HepG2 (cell line): ENCODE measurements around the gene EIF3B. TPM values are rescaled to one million over a fixed set of nuclear protein-coding genes. Genes with fewer than 3 reads are reported as not detected.

Source experiments
- ELF3 ChIP-seq: IDR thresholded peaks from 2 replicates; pipeline ENCODE4 v1.6.1; 2016; ENCODE audit warnings: missing genetic modification reagents, missing compliant biosample characterization
- FOXP1 ChIP-seq, 2 experiments: fragments of 450-650 bp in 1 of 2; IDR thresholded peaks; 2 replicates each; pipeline ENCODE4 v1.6.1; 2017 to 2018; ENCODE audit warnings: antibody characterized with exemption in 1 of 2
- GTF2F1 ChIP-seq: fragments of 150-350 bp; IDR thresholded peaks from 2 replicates; pipeline ENCODE4 v1.6.1; 2014; ENCODE audit warnings: low read length
- IRF9 ChIP-seq: sonication (generic); formaldehyde crosslinking; IDR thresholded peaks from 2 replicates; pipeline ENCODE4 v1.8.0; 2022; ENCODE audit warnings: missing genetic modification reagents, mild to moderate bottlenecking, borderline replicate concordance
- PCBP1 ChIP-seq: fragments of 200-400 bp; formaldehyde crosslinking; IDR thresholded peaks from 2 replicates; pipeline ENCODE4 v1.6.1; 2017; ENCODE audit warnings: mild to moderate bottlenecking, low read depth, low read length, borderline replicate concordance
- RFX1 ChIP-seq: fragments of 450-650 bp; IDR thresholded peaks from 2 replicates; pipeline ENCODE4 v1.6.1; 2017
- SMYD3 ChIP-seq: sonication (generic); formaldehyde crosslinking; IDR thresholded peaks from 2 replicates; pipeline ENCODE4 v1.8.1; 2023; ENCODE audit warnings: mild to moderate bottlenecking, missing genetic modification reagents
- STAT5B ChIP-seq: sonication (generic); formaldehyde crosslinking; IDR thresholded peaks from 2 replicates; pipeline ENCODE4 v1.4.0; 2020; ENCODE audit warnings: missing genetic modification reagents
- ZNF121 ChIP-seq: sonication (generic); formaldehyde crosslinking; IDR thresholded peaks from 2 replicates; pipeline ENCODE4 v1.5.0; 2020; ENCODE audit warnings: mild to moderate bottlenecking, missing genetic modification reagents
- ZNF644 ChIP-seq: IDR thresholded peaks from 2 replicates; pipeline ENCODE4 v1.6.1; 2016; ENCODE audit warnings: low read depth
- ZNF746 ChIP-seq: sonication (generic); formaldehyde crosslinking; IDR thresholded peaks from 2 replicates; pipeline ENCODE4 v1.8.0; 2022; ENCODE audit warnings: mild to moderate bottlenecking, missing genetic modification reagents
- ZNF883 ChIP-seq: sonication (generic); formaldehyde crosslinking; IDR thresholded peaks from 2 replicates; pipeline ENCODE4 v1.5.1; 2020; ENCODE audit warnings: mild to moderate bottlenecking, missing genetic modification reagents; ENCODE audit errors: not compliant biosample characterization
- polyA plus RNA-seq, 8 experiments: library from polyadenylated mRNA; depleted of rRNA in 3 of 8; stranded (reverse) in 7 of 8; unstranded in 1 of 8; fragments of >200 nt; fragmentation: Illumina TruSeq in 4 of 8; extraction: Trizol in 4 of 8; gene quantifications; 2 replicates each; pipeline versions ENCODE4 v1.2.1 to v1.2.3, GENCODE V29; 2011 to 2016; ENCODE audit warnings: low read depth in 4 of 8, missing spikeins in 1 of 8, mixed read lengths in 1 of 8; ENCODE audit not compliant: insufficient read depth in 1 of 8
- total RNA-seq, 5 experiments: library from RNA; depleted of rRNA; stranded (reverse); fragments of >200 nt; fragmentation: Illumina TruSeq; extraction: Trizol; gene quantifications; 2 replicates each; pipeline ENCODE4 v1.2.3, GENCODE V29; 2016; ENCODE audit warnings: low read depth in 1 of 5
- TF ChIP-seq, protein P1 (sequence below): sonication (generic); formaldehyde crosslinking; IDR thresholded peaks from 2 replicates; pipeline ENCODE4 v1.8.0; 2022; ENCODE audit warnings: missing genetic modification reagents, mild to moderate bottlenecking, moderate library complexity, borderline replicate concordance
- TF ChIP-seq, protein P2 (sequence below), 2 experiments: fragments of 450-650 bp in 1 of 2; sonication (generic) in 1 of 2; formaldehyde crosslinking in 1 of 2; IDR thresholded peaks; 2 replicates each; pipeline versions ENCODE4 v1.6.1 to v1.8.0; 2016 to 2022; ENCODE audit warnings: antibody characterized with exemption in 1 of 2, mild to moderate bottlenecking in 1 of 2, missing genetic modification reagents in 1 of 2
- TF ChIP-seq, protein P3 (sequence below): IDR thresholded peaks from 2 replicates; pipeline ENCODE4 v1.6.1; 2016; ENCODE audit warnings: missing biosample characterization, missing genetic modification reagents, low read depth

EIF3B gene
- total and polyA plus RNA-seq, 2 of the 13 experiments (the other 11 are each of a cell fraction or from before 2014, with no cell fraction given) = 92.2 to 241 TPM

- TF ChIP-seq, protein P1, sequence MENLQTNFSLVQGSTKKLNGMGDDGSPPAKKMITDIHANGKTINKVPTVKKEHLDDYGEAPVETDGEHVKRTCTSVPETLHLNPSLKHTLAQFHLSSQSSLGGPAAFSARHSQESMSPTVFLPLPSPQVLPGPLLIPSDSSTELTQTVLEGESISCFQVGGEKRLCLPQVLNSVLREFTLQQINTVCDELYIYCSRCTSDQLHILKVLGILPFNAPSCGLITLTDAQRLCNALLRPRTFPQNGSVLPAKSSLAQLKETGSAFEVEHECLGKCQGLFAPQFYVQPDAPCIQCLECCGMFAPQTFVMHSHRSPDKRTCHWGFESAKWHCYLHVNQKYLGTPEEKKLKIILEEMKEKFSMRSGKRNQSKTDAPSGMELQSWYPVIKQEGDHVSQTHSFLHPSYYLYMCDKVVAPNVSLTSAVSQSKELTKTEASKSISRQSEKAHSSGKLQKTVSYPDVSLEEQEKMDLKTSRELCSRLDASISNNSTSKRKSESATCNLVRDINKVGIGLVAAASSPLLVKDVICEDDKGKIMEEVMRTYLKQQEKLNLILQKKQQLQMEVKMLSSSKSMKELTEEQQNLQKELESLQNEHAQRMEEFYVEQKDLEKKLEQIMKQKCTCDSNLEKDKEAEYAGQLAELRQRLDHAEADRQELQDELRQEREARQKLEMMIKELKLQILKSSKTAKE (CRISPR knock-in tag) = 0 out of 2 replicates have a peak, but pooled peaks have one; percentile 3
- TF ChIP-seq ZNF883 (no peak), ZNF644 (CRISPR knock-in tag) (no peak), ZNF746 (CRISPR knock-in tag) (no peak), FOXP1 (IDR thresholded peaks at IDR 0.05) (no peak), FOXP1 (CRISPR knock-in tag; IDR thresholded peaks at IDR 0.05) (no peak), IRF9 (CRISPR knock-in tag) (no peak), ELF3 (CRISPR knock-in tag) (no peak), GTF2F1 (no peak), PCBP1 (no peak), STAT5B (no peak), RFX1 (no peak), SMYD3 (no peak), ZNF121 (CRISPR knock-in tag) (no peak)
- TF ChIP-seq, protein P2, sequence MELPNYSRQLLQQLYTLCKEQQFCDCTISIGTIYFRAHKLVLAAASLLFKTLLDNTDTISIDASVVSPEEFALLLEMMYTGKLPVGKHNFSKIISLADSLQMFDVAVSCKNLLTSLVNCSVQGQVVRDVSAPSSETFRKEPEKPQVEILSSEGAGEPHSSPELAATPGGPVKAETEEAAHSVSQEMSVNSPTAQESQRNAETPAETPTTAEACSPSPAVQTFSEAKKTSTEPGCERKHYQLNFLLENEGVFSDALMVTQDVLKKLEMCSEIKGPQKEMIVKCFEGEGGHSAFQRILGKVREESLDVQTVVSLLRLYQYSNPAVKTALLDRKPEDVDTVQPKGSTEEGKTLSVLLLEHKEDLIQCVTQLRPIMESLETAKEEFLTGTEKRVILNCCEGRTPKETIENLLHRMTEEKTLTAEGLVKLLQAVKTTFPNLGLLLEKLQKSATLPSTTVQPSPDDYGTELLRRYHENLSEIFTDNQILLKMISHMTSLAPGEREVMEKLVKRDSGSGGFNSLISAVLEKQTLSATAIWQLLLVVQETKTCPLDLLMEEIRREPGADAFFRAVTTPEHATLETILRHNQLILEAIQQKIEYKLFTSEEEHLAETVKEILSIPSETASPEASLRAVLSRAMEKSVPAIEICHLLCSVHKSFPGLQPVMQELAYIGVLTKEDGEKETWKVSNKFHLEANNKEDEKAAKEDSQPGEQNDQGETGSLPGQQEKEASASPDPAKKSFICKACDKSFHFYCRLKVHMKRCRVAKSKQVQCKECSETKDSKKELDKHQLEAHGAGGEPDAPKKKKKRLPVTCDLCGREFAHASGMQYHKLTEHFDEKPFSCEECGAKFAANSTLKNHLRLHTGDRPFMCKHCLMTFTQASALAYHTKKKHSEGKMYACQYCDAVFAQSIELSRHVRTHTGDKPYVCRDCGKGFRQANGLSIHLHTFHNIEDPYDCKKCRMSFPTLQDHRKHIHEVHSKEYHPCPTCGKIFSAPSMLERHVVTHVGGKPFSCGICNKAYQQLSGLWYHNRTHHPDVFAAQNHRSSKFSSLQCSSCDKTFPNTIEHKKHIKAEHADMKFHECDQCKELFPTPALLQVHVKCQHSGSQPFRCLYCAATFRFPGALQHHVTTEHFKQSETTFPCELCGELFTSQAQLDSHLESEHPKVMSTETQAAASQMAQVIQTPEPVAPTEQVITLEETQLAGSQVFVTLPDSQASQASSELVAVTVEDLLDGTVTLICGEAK (IDR thresholded peaks at IDR 0.05) = no peak
- TF ChIP-seq, protein P2 (CRISPR knock-in tag; IDR thresholded peaks at IDR 0.05) = peak; percentile 25; the same call in 1 of the 2 replicates
- TF ChIP-seq, protein P3, sequence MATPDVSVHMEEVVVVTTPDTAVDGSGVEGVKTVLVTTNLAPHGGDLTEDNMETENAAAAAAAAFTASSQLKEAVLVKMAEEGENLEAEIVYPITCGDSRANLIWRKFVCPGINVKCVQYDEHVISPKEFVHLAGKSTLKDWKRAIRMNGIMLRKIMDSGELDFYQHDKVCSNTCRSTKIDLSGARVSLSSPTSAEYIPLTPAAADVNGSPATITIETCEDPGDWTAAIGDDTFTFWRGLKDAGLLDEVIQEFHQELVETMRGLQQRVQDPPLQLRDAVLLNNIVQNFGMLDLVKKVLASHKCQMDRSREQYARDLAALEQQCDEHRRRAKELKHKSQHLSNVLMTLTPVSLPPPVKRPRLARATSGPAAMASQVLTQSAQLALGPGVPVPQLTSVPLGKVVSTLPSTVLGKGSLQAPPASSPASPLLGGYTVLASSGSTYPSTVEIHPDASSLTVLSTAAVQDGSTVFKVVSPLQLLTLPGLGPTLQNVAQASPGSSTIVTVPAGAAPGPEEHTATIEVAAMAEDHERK (CRISPR knock-in tag) = no peak
These were observed 495 bp downstream of the EIF3B start (continued) for GRCh38 chr7:2354939-2355704.
